Measurements from ENCODE around the gene CGB3. TPM values are rescaled to one million over a fixed set of nuclear protein-coding genes. Genes with fewer than 3 reads are reported as not detected.

CGB3 gene
- total RNA-seq, 1 experiment from 2014 or later, result not detected

GRCh38 chr19:49014123-49014869 lies 9.8 kb downstream of the CGB3 start:
- ATAC-seq (no peak), DNase-seq (ENCODE audit: low read depth, low spot score) (no peak)
- H3K27ac ChIP-seq (ENCODE audit: low read depth, low read length), result no peak overlapping the region
- no peak overlapping the region for H3K9ac ChIP-seq (ENCODE audit: low read length)
- H3K27me3 ChIP-seq (ENCODE audit: insufficient read depth, low read length), result no peaks in the 10 kb centered on the region
- H3K9me3 ChIP-seq (ENCODE audit: control insufficient read depth in 1 of 2, insufficient read depth in 1 of 2, low read depth in 1 of 2, low read length in 2 of 2), result no peaks in the 10 kb centered on the region
- POLR2A ChIA-PET, result interaction anchor here (0.7 to 2.2 kb wide), 2 partner anchors 16 to 21 kb away, joined by 3 to 6 read pairs; partner anchors contain the start of gene RUVBL2
- TF ChIP-seq FOSL1 (IDR thresholded peaks at IDR 0.05; ENCODE audit: low read depth), result no peak
- no peak for TF ChIP-seq EZH2phosphoT487 (IDR thresholded peaks at IDR 0.05; ENCODE audit: borderline replicate concordance)
- no peak for TF ChIP-seq POLR2AphosphoS5 (IDR thresholded peaks at IDR 0.05; ENCODE audit: low read depth, low read length)
- no peak for TF ChIP-seq SP1 (IDR thresholded peaks at IDR 0.05; ENCODE audit: low read depth)
- TF ChIP-seq REST (IDR thresholded peaks at IDR 0.05; ENCODE audit: low read depth), result no peak
- TF ChIP-seq CTCF (IDR thresholded peaks at IDR 0.05 in 2 of 3, conservative IDR thresholded peaks at IDR 0.05 in 1 of 3; ENCODE audit: borderline replicate concordance in 1 of 3, insufficient read depth in 1 of 3, low read depth in 2 of 3, low read length in 2 of 3), result no peak
- no peak for TF ChIP-seq JUND (IDR thresholded peaks at IDR 0.05)
- CTCF ChIA-PET, result interaction anchor here (2.4 kb wide), 1 partner anchor 21 kb away, joined by 14 read pairs; the partner anchor contains the start of genes GYS1 and RUVBL2
- H3K9me2 ChIP-seq (ENCODE audit: insufficient read depth), result no peaks in the 10 kb centered on the region
- RAD21 ChIA-PET (ENCODE audit: low non-redundant PET in 1 of 2, low total read pairs in 2 of 2, uncharacterized antibody in 2 of 2, unreplicated experiment in 2 of 2), result interaction anchor here in 1 of 2 experiments (0.5 kb wide), 1 partner anchor 21 kb away, joined by 4 read pairs; the partner anchor contains the start of gene RUVBL2
- no peak overlapping the region for H3K4me3 ChIP-seq (replicated peaks in 1 of 2; ENCODE audit: low read depth in 1 of 2, low read length in 2 of 2)
- intact Hi-C loops (cut with micrococcal nuclease), result no loop called here
- H3K4me2 ChIP-seq (ENCODE audit: low read length), result no peak overlapping the region
- no TSS peak for BruUV-seq (replicated peaks)
- peaks cover 36 to 39% of the 10 kb centered on the region in 2 experiments for H3K36me3 ChIP-seq (ENCODE audit: control insufficient read depth in 1 of 2, insufficient read depth in 2 of 2, low read length in 2 of 2)
- no peaks in the 10 kb centered on the region for H3K79me2 ChIP-seq (ENCODE audit: insufficient read depth, low read length)
- peaks cover 5 to 24% of the 10 kb centered on the region in 2 experiments for H3K4me1 ChIP-seq (ENCODE audit: control insufficient read depth in 1 of 2, insufficient read depth in 2 of 2, low read length in 2 of 2)
- H4K20me1 ChIP-seq (ENCODE audit: insufficient read depth), result no peaks in the 10 kb centered on the region
- no peak overlapping the region for H2AFZ ChIP-seq (ENCODE audit: low read depth, low read length, poor library complexity, severe bottlenecking)

Data from HCT116 (cell line).